WTC11 (cell line): Measurements from ENCODE around the gene SIK2. TPM values are rescaled to one million over a fixed set of nuclear protein-coding genes. Genes with fewer than 3 reads are reported as not detected.
"Not testable (repeated sequence)": the region's sequence is repeated elsewhere in the genome, so short reads cannot be mapped to it uniquely, and the experiment has no call there.

ENCODE experiments used
- ATAC-seq: fragments of 200-7000 bp; cut with Tn5 transposase; 2 replicates; pipeline ENCODE4 v1.10.0; 2021; ENCODE audit warnings: mild to moderate bottlenecking, moderate library complexity
- CTCF ChIA-PET: fragments of 300-600 bp; sonication (Branson Sonifier 250); formaldehyde crosslinking; loops from one replicate; lab custom pipeline; 2021; ENCODE audit warnings: antibody characterized with exemption; lab: Charles Lee
- POLR2A ChIA-PET: fragments of 350-600 bp; sonication (Branson Sonifier 250); formaldehyde crosslinking; loops from one replicate; lab custom pipeline; 2021; ENCODE audit warnings: antibody characterized with exemption; lab: Charles Lee
- DNase-seq: peaks from one replicate; pipeline ENCODE4 v3.0.0; 2021; ENCODE audit warnings: low spot score
- H3K27ac Mint-ChIP-seq: 2 replicates; pipeline ENCODE4 v1.8.0; 2021; ENCODE audit warnings: mixed read lengths
- H3K27me3 Mint-ChIP-seq: 2 replicates; pipeline ENCODE4 v1.8.0; 2021; ENCODE audit warnings: low read depth, mild to moderate bottlenecking, moderate library complexity, mixed read lengths
- H3K36me3 Mint-ChIP-seq: 2 replicates; pipeline ENCODE4 v1.8.0; 2021; ENCODE audit warnings: mixed read lengths
- H3K4me1 Mint-ChIP-seq: 2 replicates; pipeline ENCODE4 v1.8.0; 2022; ENCODE audit warnings: mixed read lengths
- H3K4me3 Mint-ChIP-seq: 2 replicates; pipeline ENCODE4 v1.8.0; 2021; ENCODE audit warnings: mild to moderate bottlenecking, moderate library complexity, mixed read lengths
- H3K9me3 Mint-ChIP-seq: 2 replicates; pipeline ENCODE4 v1.8.0; 2021; ENCODE audit warnings: mixed read lengths
- CBFB ChIP-seq: sonication (generic); formaldehyde crosslinking; IDR thresholded peaks from 2 replicates; pipeline ENCODE4 v1.8.1; 2022; ENCODE audit warnings: mild to moderate bottlenecking, low read depth, missing genetic modification reagents
- E2F1 ChIP-seq: sonication (generic); formaldehyde crosslinking; IDR thresholded peaks from 2 replicates; pipeline ENCODE4 v1.8.0; 2022; ENCODE audit warnings: mild to moderate bottlenecking, missing genetic modification reagents
- FOXK1 ChIP-seq: sonication (generic); formaldehyde crosslinking; IDR thresholded peaks from 2 replicates; pipeline ENCODE4 v1.8.0; 2022; ENCODE audit warnings: mild to moderate bottlenecking, moderate library complexity, missing genetic modification reagents
- MXD4 ChIP-seq: fragments of 250-450 bp; sonication (Bioruptor Pico); IDR thresholded peaks from 2 replicates; pipeline ENCODE4 v1.8.0; 2021; ENCODE audit warnings: mild to moderate bottlenecking, moderate library complexity, borderline replicate concordance
- NFATC4 ChIP-seq: fragments of 250-450 bp; sonication (Bioruptor Pico); IDR thresholded peaks from 2 replicates; pipeline ENCODE4 v1.9.0; 2021; ENCODE audit warnings: mild to moderate bottlenecking
- NFE2L1 ChIP-seq: sonication (generic); formaldehyde crosslinking; IDR thresholded peaks from 2 replicates; pipeline ENCODE4 v1.8.1; 2023; ENCODE audit warnings: missing genetic modification reagents
- PRRX2 ChIP-seq: fragments of 250-450 bp; sonication (Bioruptor Pico); IDR thresholded peaks from 2 replicates; pipeline ENCODE4 v1.8.0; 2021; ENCODE audit warnings: mild to moderate bottlenecking
- TEAD1 ChIP-seq: sonication (generic); formaldehyde crosslinking; IDR thresholded peaks from 2 replicates; pipeline ENCODE4 v1.8.0; 2022; ENCODE audit warnings: mild to moderate bottlenecking, missing genetic modification reagents
- TEAD4 ChIP-seq: sonication (generic); formaldehyde crosslinking; IDR thresholded peaks from 2 replicates; pipeline ENCODE4 v1.8.0; 2022; ENCODE audit warnings: mild to moderate bottlenecking, missing genetic modification reagents
- TP53 ChIP-seq: sonication (generic); formaldehyde crosslinking; IDR thresholded peaks from 2 replicates; pipeline ENCODE4 v1.8.1; 2023; ENCODE audit warnings: mild to moderate bottlenecking, missing genetic modification reagents
- ZMAT4 ChIP-seq: fragments of 250-450 bp; sonication (Bioruptor Pico); IDR thresholded peaks from 2 replicates; pipeline ENCODE4 v1.9.0; 2021; ENCODE audit warnings: mild to moderate bottlenecking
- ZNF121 ChIP-seq: sonication (generic); formaldehyde crosslinking; IDR thresholded peaks from 2 replicates; pipeline ENCODE4 v1.8.0; 2023; ENCODE audit warnings: missing genetic modification reagents
- ZNF512 ChIP-seq: sonication (generic); formaldehyde crosslinking; IDR thresholded peaks from 2 replicates; pipeline ENCODE4 v1.8.1; 2022; ENCODE audit warnings: missing genetic modification reagents, borderline replicate concordance
- total RNA-seq: library from RNA; stranded (reverse); gene quantifications from 3 replicates; pipeline ENCODE4 v1.2.3, GENCODE V29; 2021

Gene SIK2
- total RNA-seq, 1 experiment from 2014 or later, result 7.2 TPM

- Mint-ChIP-seq H3K9me3 (no peaks in the 10 kb centered on the region), H3K4me3 (no peak overlapping the region), H3K4me1 (peaks cover 30% of the 10 kb centered on the region), H3K36me3 (no peaks in the 10 kb centered on the region), H3K27ac (no peak overlapping the region), H3K27me3 (no peaks in the 10 kb centered on the region; the same call in 1 of the 2 replicates)
- no peak for ATAC-seq
- ChIA-PET CTCF (interaction anchor here (1.0 to 1.2 kb wide), 3 partner anchors 63 to 168 kb away, joined by 3 to 4 read pairs (median 3); partner anchors contain the start of gene SIK2), POLR2A (no interaction called here)
- DNase-seq, result no peak
- TF ChIP-seq MXD4, result no peak
- no peak for TF ChIP-seq NFE2L1
- TF ChIP-seq, all 79 proteins: peak for 0
Observed at GRCh38 chr11:111770581-111771134, 168.4 kb downstream of the SIK2 start.

- H3K27me3 Mint-ChIP-seq, H3K9me3 Mint-ChIP-seq, H3K36me3 Mint-ChIP-seq, POLR2A ChIA-PET, H3K4me3 Mint-ChIP-seq, H3K27ac Mint-ChIP-seq: not testable (repeated sequence)
- ATAC-seq, result peak; percentile 50
- DNase-seq, result peak; percentile 14
- CTCF ChIA-PET, result interaction anchor here (1.0 to 1.2 kb wide), 3 partner anchors 62 to 169 kb away, joined by 3 to 4 read pairs (median 3); partner anchors contain the start of gene SIK2
- H3K4me1 Mint-ChIP-seq, result peaks cover 30% of the 10 kb centered on the region
- TF ChIP-seq ZNF121, result peak; percentile 58; the same call in 1 of the 2 replicates
Observed at GRCh38 chr11:111771205-111771604, 169.0 kb downstream of the SIK2 start.

GRCh38 chr11:111772535-111772934 is 170.3 kb downstream of the SIK2 start:
- ATAC-seq, result no peak
- H3K27ac Mint-ChIP-seq, result no peak overlapping the region
- DNase-seq, result no peak
- no peaks in the 10 kb centered on the region for H3K9me3 Mint-ChIP-seq
- ChIA-PET POLR2A (no interaction called here), CTCF (interaction anchor here (1.2 kb wide), 1 partner anchor 168 kb away, joined by 6 read pairs; no protein-coding TSS in a partner anchor)
- peaks cover 31% of the 10 kb centered on the region for H3K4me1 Mint-ChIP-seq
- H3K36me3 Mint-ChIP-seq, result no peaks in the 10 kb centered on the region
- no peak overlapping the region for H3K4me3 Mint-ChIP-seq
- H3K27me3 Mint-ChIP-seq, result no peaks in the 10 kb centered on the region; the same call in 1 of the 2 replicates
- TF ChIP-seq CBFB (CRISPR knock-in tag) (no peak), ZNF512 (CRISPR knock-in tag) (no peak), PRRX2 (CRISPR knock-in tag) (no peak), NFATC4 (no peak), ZMAT4 (no peak), TP53 (CRISPR knock-in tag) (no peak), TEAD4 (no peak), FOXK1 (CRISPR knock-in tag) (no peak), TEAD1 (CRISPR knock-in tag) (no peak)
- TF ChIP-seq, all 79 proteins: peak for 0

- POLR2A ChIA-PET, result no interaction called here
- no peak overlapping the region for H3K4me3 Mint-ChIP-seq
- TF ChIP-seq ZNF121, result 0 out of 2 replicates have a peak, but pooled peaks have one; percentile 45
- no peak for TF ChIP-seq E2F1 (CRISPR knock-in tag)
- no peak for ATAC-seq
- no peaks in the 10 kb centered on the region for H3K36me3 Mint-ChIP-seq
- CTCF ChIA-PET, result no interaction called here
- DNase-seq, result no peak
- H3K9me3 Mint-ChIP-seq, result no peaks in the 10 kb centered on the region
- no peak overlapping the region for H3K27ac Mint-ChIP-seq
- H3K4me1 Mint-ChIP-seq, result peaks cover 24% of the 10 kb centered on the region
- H3K27me3 Mint-ChIP-seq, result no peaks in the 10 kb centered on the region; the same call in 1 of the 2 replicates
Observed at GRCh38 chr11:111774955-111775710, 172.9 kb downstream of the SIK2 start.
